ENCODE results near the gene STK17B.

DNA sequence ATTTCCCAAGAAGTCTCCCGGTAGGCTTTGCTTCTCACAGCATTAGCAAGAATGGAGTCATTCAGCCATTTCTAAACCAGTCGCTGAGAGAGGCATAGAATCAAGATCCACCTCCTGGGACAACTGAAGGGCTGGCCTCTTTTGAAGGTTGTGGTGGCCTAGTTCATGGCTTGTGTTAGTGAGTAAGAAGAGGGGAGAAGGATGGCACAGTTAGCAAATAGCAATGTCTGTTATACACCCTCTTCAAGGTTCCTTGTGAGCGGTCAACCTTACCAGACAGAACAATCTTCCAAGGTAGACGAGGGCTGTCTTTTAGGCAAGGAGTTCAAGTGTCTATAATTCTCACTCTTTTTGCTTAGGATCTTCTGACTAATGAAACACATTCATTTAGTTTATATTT is 67.3 kb downstream of the STK17B start:
- TF ChIP-seq, protein P1, sequence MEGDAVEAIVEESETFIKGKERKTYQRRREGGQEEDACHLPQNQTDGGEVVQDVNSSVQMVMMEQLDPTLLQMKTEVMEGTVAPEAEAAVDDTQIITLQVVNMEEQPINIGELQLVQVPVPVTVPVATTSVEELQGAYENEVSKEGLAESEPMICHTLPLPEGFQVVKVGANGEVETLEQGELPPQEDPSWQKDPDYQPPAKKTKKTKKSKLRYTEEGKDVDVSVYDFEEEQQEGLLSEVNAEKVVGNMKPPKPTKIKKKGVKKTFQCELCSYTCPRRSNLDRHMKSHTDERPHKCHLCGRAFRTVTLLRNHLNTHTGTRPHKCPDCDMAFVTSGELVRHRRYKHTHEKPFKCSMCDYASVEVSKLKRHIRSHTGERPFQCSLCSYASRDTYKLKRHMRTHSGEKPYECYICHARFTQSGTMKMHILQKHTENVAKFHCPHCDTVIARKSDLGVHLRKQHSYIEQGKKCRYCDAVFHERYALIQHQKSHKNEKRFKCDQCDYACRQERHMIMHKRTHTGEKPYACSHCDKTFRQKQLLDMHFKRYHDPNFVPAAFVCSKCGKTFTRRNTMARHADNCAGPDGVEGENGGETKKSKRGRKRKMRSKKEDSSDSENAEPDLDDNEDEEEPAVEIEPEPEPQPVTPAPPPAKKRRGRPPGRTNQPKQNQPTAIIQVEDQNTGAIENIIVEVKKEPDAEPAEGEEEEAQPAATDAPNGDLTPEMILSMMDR (conservative IDR thresholded peaks at IDR 0.05): no peak
- no peak for TF ChIP-seq EZH2 (IDR thresholded peaks at IDR 0.05; ENCODE audit: low read depth)

Data from PC-9 (cell line).